ACC112 (cell line): Measurements from ENCODE around the gene NAPA.

ENCODE experiments used
- H2AFZ ChIP-seq: fragments of 200-600 bp; sonication (generic); one replicate; pipeline ENCODE4 v1.6.0; 2017; ENCODE audit warnings: antibody characterized with exemption, low read length; ENCODE audit not compliant: unreplicated experiment
- H3K27ac ChIP-seq: fragments of 200-600 bp; sonication (generic); 2 replicates; pipeline ENCODE4 v1.5.1; 2014; ENCODE audit warnings: low read depth, mild to moderate bottlenecking, antibody characterized with exemption, low read length, moderate library complexity
- H3K27me3 ChIP-seq: fragments of 200-600 bp; sonication (generic); 2 replicates; pipeline ENCODE4 v1.6.1; 2014; ENCODE audit warnings: mild to moderate bottlenecking, antibody characterized with exemption, low read length, moderate library complexity, mixed read lengths; ENCODE audit not compliant: insufficient read depth
- H3K36me3 ChIP-seq: fragments of 200-600 bp; sonication (generic); 2 replicates; pipeline ENCODE4 v1.6.1; 2016; ENCODE audit warnings: mild to moderate bottlenecking, antibody characterized with exemption, low read length, moderate library complexity, mixed read lengths; ENCODE audit not compliant: insufficient read depth
- H3K4me1 ChIP-seq: fragments of 200-600 bp; sonication (generic); one replicate; pipeline ENCODE4 v1.6.1; 2016; ENCODE audit warnings: low read length, mixed read lengths; ENCODE audit not compliant: insufficient read depth, unreplicated experiment, control insufficient read depth
- H3K4me3 ChIP-seq: fragments of 200-600 bp; sonication (generic); 2 replicates; pipeline ENCODE4 v1.5.1; 2014; ENCODE audit warnings: mild to moderate bottlenecking, low read depth, low read length
- H3K79me2 ChIP-seq: fragments of 200-600 bp; sonication (generic); one replicate; pipeline ENCODE4 v1.6.0; 2016; ENCODE audit warnings: low read length; ENCODE audit not compliant: control insufficient read depth, unreplicated experiment, insufficient read depth

NAPA gene

DNA sequence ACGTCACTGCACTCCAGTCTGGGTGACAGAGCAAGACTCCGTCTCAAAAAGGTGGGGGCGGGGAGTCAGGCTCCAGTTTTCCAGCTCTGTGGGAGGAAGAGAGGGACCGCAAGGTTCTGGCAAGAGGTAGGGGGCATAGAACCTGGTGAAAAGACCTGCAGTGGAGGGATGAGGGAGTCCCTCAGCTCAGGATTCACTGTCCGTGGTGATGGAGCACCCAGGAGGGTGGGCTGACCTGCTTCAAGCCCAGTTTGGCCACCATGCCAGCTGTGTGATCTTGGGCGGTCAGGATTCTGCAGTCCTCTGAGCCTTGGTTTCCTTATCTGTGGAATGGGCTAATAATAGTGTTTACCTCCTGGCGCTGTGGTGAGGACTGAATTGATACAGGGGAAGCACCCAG is 64.4 kb downstream of the NAPA start:
- Histone ChIP-seq H3K36me3 (no peaks in the 10 kb centered on the region), H3K27ac (no peak overlapping the region), H3K4me1 (no peaks in the 10 kb centered on the region), H3K4me3 (no peak overlapping the region), H3K79me2 (no peaks in the 10 kb centered on the region), H3K27me3 (peaks cover 60% of the 10 kb centered on the region), H2AFZ (no peak overlapping the region)

- no peak overlapping the region for H3K27ac ChIP-seq
- H2AFZ ChIP-seq = no peak overlapping the region
- H3K79me2 ChIP-seq = no peaks in the 10 kb centered on the region
- H3K4me3 ChIP-seq = peak overlapping the region; percentile 44; the same call in 1 of the 2 replicates
- H3K4me1 ChIP-seq = no peaks in the 10 kb centered on the region
- no peaks in the 10 kb centered on the region for H3K36me3 ChIP-seq
- peaks cover 72% of the 10 kb centered on the region for H3K27me3 ChIP-seq
Measured at GRCh38 chr19:47448360-47448727, 66.5 kb downstream of the NAPA start.

- no peak overlapping the region for H3K27ac ChIP-seq
- H3K4me3 ChIP-seq = peak overlapping the region; percentile 44
- H3K36me3 ChIP-seq = no peaks in the 10 kb centered on the region
- no peaks in the 10 kb centered on the region for H3K4me1 ChIP-seq
- no peaks in the 10 kb centered on the region for H3K79me2 ChIP-seq
- H3K27me3 ChIP-seq = peaks cover 75% of the 10 kb centered on the region
- H2AFZ ChIP-seq = no peak overlapping the region
Measured at GRCh38 chr19:47447470-47448359, 67.1 kb downstream of the NAPA start.

DNA sequence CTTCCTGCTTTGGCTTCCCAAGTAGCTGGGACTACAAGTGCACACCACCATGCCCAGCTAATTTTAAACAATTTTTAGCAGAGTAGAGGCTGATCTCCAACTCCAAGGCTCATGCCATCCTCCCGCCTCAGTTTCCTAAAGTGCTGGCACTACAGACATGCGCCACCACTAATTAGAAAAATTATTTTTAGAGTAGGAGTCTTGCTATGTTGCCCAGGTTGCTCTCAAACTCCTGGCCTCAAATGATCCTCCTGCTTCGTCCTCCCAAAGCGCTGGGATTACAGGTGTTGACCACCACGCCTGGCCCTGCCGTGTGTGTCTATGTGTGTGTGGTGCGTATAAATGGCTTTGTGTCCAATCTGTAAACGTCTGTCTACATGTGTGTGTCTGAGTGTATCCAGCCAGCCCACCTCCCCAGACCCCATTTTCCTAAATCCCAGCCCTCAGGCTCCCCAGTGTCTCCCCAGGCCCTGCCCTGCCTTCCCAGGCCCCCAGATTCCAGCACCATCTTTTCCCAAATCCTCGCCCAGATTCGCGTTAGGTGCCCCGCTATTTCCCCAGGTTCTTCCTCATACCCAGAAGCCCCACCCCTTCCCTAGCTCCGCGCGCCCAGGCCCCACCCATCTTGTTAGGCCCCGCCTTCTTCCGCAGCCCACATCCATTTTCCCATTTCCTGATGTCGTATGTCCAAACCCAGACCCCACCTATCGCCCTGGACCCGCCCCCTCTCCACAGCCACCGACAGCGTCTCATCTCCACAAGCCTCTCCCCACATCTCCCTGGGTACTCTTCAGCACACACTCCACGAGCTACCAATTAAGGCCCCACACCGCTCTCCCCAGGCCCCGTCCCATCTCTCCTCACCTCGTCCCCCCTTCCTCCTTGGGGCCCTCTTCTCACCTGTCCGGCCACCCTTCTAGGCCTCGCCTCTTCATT is 68.1 kb downstream of the NAPA start:
- Histone ChIP-seq H3K4me1 (no peaks in the 10 kb centered on the region), H3K4me3 (peak overlapping the region; percentile 44), H3K27me3 (peaks cover 77% of the 10 kb centered on the region), H3K79me2 (no peaks in the 10 kb centered on the region), H3K36me3 (no peaks in the 10 kb centered on the region), H3K27ac (no peak overlapping the region), H2AFZ (no peak overlapping the region)

GRCh38 chr19:47445937-47446402 is 68.9 kb downstream of the NAPA start:
- no peaks in the 10 kb centered on the region for H3K36me3 ChIP-seq
- H3K4me1 ChIP-seq = no peaks in the 10 kb centered on the region
- peaks cover 74% of the 10 kb centered on the region for H3K27me3 ChIP-seq
- no peak overlapping the region for H3K27ac ChIP-seq
- H2AFZ ChIP-seq = no peak overlapping the region
- H3K4me3 ChIP-seq = no peak overlapping the region
- no peaks in the 10 kb centered on the region for H3K79me2 ChIP-seq

- H3K4me3 ChIP-seq = no peak overlapping the region
- H3K27me3 ChIP-seq = peaks cover 74% of the 10 kb centered on the region
Measured at GRCh38 chr19:47445527-47445926, 69.3 kb downstream of the NAPA start.

DNA sequence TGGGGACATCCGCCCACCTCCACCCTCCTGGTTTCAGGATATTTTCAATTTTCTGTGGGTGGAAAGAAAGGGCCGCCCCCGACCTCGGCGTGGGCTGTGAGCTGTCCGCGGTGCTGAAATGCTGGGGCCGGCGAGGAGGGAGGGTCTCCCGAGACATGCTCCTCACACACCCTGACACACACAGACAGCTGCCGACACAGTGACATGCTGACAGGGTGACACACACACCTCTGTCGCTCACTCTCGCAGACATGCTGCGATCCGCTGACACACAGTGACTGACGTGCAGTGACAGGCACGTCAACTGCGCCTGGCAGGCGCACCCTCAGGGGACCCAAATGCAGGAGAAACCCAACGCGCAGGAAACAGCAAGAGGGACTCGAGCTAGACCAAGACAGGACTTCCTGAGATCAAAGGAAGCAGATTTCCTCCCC is 70.5 kb downstream of the NAPA start:
- Histone ChIP-seq H3K79me2 (no peaks in the 10 kb centered on the region), H3K27me3 (peaks cover 67% of the 10 kb centered on the region), H3K27ac (no peak overlapping the region), H3K4me1 (no peaks in the 10 kb centered on the region), H2AFZ (no peak overlapping the region), H3K4me3 (no peak overlapping the region), H3K36me3 (no peaks in the 10 kb centered on the region)

More at GRCh38 chr19:47445527-47445926, 69.3 kb downstream of the NAPA start:
- H3K4me1 ChIP-seq = no peaks in the 10 kb centered on the region
- H3K36me3 ChIP-seq = no peaks in the 10 kb centered on the region
- no peak overlapping the region for H3K27ac ChIP-seq
- no peak overlapping the region for H2AFZ ChIP-seq
- no peaks in the 10 kb centered on the region for H3K79me2 ChIP-seq

DNA sequence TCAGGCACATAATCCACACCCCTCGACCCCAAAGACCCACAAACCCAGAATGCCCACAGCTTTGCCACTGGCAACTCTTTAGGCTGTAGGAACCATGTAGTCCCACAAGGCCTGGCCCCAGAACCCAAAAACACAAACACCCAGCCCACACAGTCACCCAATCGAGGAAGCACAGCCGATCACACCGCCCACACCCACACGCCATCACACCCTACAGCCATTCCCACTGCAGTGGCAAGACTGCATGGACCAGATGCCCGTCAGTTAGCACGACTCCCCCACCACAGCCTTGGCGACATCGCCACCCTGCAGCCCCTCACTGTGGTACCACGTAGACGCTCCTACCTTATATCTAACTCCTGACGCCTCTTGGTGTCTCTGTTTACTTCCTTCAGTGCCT is 71.5 kb downstream of the NAPA start:
- Histone ChIP-seq H3K4me3 (no peak overlapping the region), H3K79me2 (no peaks in the 10 kb centered on the region), H3K4me1 (no peaks in the 10 kb centered on the region), H2AFZ (no peak overlapping the region), H3K27me3 (peaks cover 56% of the 10 kb centered on the region), H3K36me3 (no peaks in the 10 kb centered on the region), H3K27ac (no peak overlapping the region)

GRCh38 chr19:47438793-47439220 is 76.1 kb downstream of the NAPA start:
- no peaks in the 10 kb centered on the region for H3K4me1 ChIP-seq
- H3K36me3 ChIP-seq = no peaks in the 10 kb centered on the region
- H3K27ac ChIP-seq = no peak overlapping the region
- no peak overlapping the region for H2AFZ ChIP-seq
- H3K4me3 ChIP-seq = no peak overlapping the region
- peaks cover 14% of the 10 kb centered on the region for H3K27me3 ChIP-seq
- H3K79me2 ChIP-seq = no peaks in the 10 kb centered on the region
